Neural progenitor cell (in vitro differentiated cells): ENCODE data around the gene RER1. TPM values are rescaled to one million over a fixed set of nuclear protein-coding genes. Genes with fewer than 3 reads are reported as not detected.

Source experiments
- DNase-seq: peaks from one replicate; pipeline ENCODE4 v3.0.0-alpha.2; 2016; ENCODE audit warnings: low spot score
- H2AFZ ChIP-seq: fragments of 200-600 bp; sonication (generic); replicated peaks from 2 replicates; pipeline ENCODE4 v1.6.1; 2016; ENCODE audit warnings: antibody characterized with exemption
- H3F3A ChIP-seq: fragments of 200-600 bp; sonication (generic); 2 replicates; pipeline ENCODE4 v1.6.1; 2016; ENCODE audit warnings: antibody characterized with exemption, low read depth
- H3K27ac ChIP-seq: fragments of 200-600 bp; sonication (generic); 2 replicates; pipeline ENCODE4 v1.5.1; 2016; ENCODE audit warnings: mild to moderate bottlenecking
- H3K27me3 ChIP-seq: fragments of 200-600 bp; sonication (generic); 2 replicates; pipeline ENCODE4 v1.6.1; 2016; ENCODE audit warnings: mild to moderate bottlenecking, moderate library complexity
- H3K36me3 ChIP-seq: fragments of 200-600 bp; sonication (generic); 2 replicates; pipeline ENCODE4 v1.5.1; 2016
- H3K4me1 ChIP-seq: fragments of 200-600 bp; sonication (generic); 2 replicates; pipeline ENCODE4 v1.6.1; 2016; ENCODE audit warnings: mixed run types
- H3K4me2 ChIP-seq: fragments of 200-600 bp; sonication (generic); 2 replicates; pipeline ENCODE4 v1.6.1; 2016
- H3K4me3 ChIP-seq: fragments of 200-600 bp; sonication (generic); 2 replicates; pipeline ENCODE4 v1.5.1; 2016
- H3K79me2 ChIP-seq: fragments of 200-600 bp; sonication (generic); 2 replicates; pipeline ENCODE4 v1.6.1; 2016; ENCODE audit warnings: low read depth
- H3K9ac ChIP-seq: fragments of 200-600 bp; sonication (generic); 2 replicates; pipeline ENCODE4 v1.6.1; 2016
- H3K9me3 ChIP-seq: fragments of 200-600 bp; sonication (generic); 2 replicates; pipeline ENCODE4 v1.5.1; 2016; ENCODE audit warnings: low read depth
- H4K20me1 ChIP-seq: fragments of 200-600 bp; sonication (generic); 2 replicates; pipeline ENCODE4 v1.6.1; 2016; ENCODE audit warnings: low read depth
- H3K27ac Mint-ChIP-seq: 3 replicates; pipeline ENCODE4 v1.8.0; 2021; ENCODE audit warnings: mixed read lengths
- H3K27me3 Mint-ChIP-seq: 2 replicates; pipeline ENCODE4 v1.8.0; 2022; ENCODE audit warnings: low read depth, mild to moderate bottlenecking, inconsistent platforms, moderate library complexity, mixed read lengths; ENCODE audit not compliant: insufficient read depth
- H3K36me3 Mint-ChIP-seq: 3 replicates; pipeline ENCODE4 v1.8.0; 2021; ENCODE audit warnings: mixed read lengths
- H3K4me1 Mint-ChIP-seq: 3 replicates; pipeline ENCODE4 v1.8.0; 2021; ENCODE audit warnings: mixed read lengths
- H3K4me3 Mint-ChIP-seq: 3 replicates; pipeline ENCODE4 v1.8.0; 2021; ENCODE audit warnings: mild to moderate bottlenecking, moderate library complexity, mixed read lengths
- H3K9me3 Mint-ChIP-seq: 3 replicates; pipeline ENCODE4 v1.8.0; 2020; ENCODE audit warnings: mixed read lengths
- CTCF ChIP-seq: fragments of 200-600 bp; sonication (generic); IDR thresholded peaks from 2 replicates; pipeline ENCODE4 v1.5.1; 2017; ENCODE audit warnings: antibody characterized with exemption, mild to moderate bottlenecking
- EZH2 ChIP-seq: fragments of 200-600 bp; sonication (generic); IDR thresholded peaks from 2 replicates; pipeline ENCODE4 v1.6.1; 2017; ENCODE audit warnings: antibody characterized with exemption, mild to moderate bottlenecking, moderate library complexity
- EZH2phosphoT487 ChIP-seq: fragments of 200-600 bp; sonication (generic); IDR thresholded peaks from 2 replicates; pipeline ENCODE4 v1.6.1; 2017; ENCODE audit warnings: antibody characterized with exemption
- total RNA-seq: library from RNA; depleted of rRNA; stranded (reverse); fragments of >200 nt; gene quantifications from 2 replicates; pipeline ENCODE4 v1.2.3, GENCODE V29; 2015; ENCODE audit warnings: low replicate concordance

RER1 gene
- total RNA-seq, 1 donor from 2014 or later = 39.1 TPM

GRCh38 chr1:2352897-2353550 is 38.6 kb upstream of the RER1 start:
- Histone ChIP-seq H3K36me3 (no peaks in the 10 kb centered on the region), H3K4me1 (peaks cover 36% of the 10 kb centered on the region), H3K79me2 (no peaks in the 10 kb centered on the region), H3K27me3 (no peaks in the 10 kb centered on the region), H3K9me3 (no peaks in the 10 kb centered on the region), H3K27ac (peak overlapping the region; percentile 67), H4K20me1 (no peaks in the 10 kb centered on the region), H3K4me2 (no peak overlapping the region), H3F3A (peaks cover 14% of the 10 kb centered on the region), H3K9ac (no peak overlapping the region), H3K4me3 (no peak overlapping the region), H2AFZ (no peak overlapping the region)
- Mint-ChIP-seq H3K36me3 (no peaks in the 10 kb centered on the region), H3K27me3 (peaks cover 4% of the 10 kb centered on the region), H3K4me1 (peaks cover 36% of the 10 kb centered on the region), H3K4me3 (no peak overlapping the region), H3K27ac (peak overlapping the region; percentile 57), H3K9me3 (no peaks in the 10 kb centered on the region)
- no peak for DNase-seq
- TF ChIP-seq EZH2 = no peak
- no peak for TF ChIP-seq CTCF
- TF ChIP-seq EZH2phosphoT487 = no peak

- no peak for DNase-seq
- Mint-ChIP-seq H3K9me3 (no peaks in the 10 kb centered on the region), H3K36me3 (no peaks in the 10 kb centered on the region), H3K27me3 (peaks cover 2% of the 10 kb centered on the region), H3K27ac (peak overlapping the region; percentile 46), H3K4me1 (peaks cover 30% of the 10 kb centered on the region), H3K4me3 (no peak overlapping the region)
- TF ChIP-seq CTCF = no peak
- TF ChIP-seq EZH2 = no peak
- no peak for TF ChIP-seq EZH2phosphoT487
- no peak overlapping the region for H3K4me3 ChIP-seq
- H3K4me2 ChIP-seq = no peak overlapping the region
- H3K27ac ChIP-seq = peak overlapping the region; percentile 67
- peaks cover 31% of the 10 kb centered on the region for H3K4me1 ChIP-seq
- H2AFZ ChIP-seq = no peak overlapping the region
- H4K20me1 ChIP-seq = no peaks in the 10 kb centered on the region
- no peaks in the 10 kb centered on the region for H3K27me3 ChIP-seq
- H3F3A ChIP-seq = peaks cover 13% of the 10 kb centered on the region
- H3K36me3 ChIP-seq = no peaks in the 10 kb centered on the region
- H3K9ac ChIP-seq = no peak overlapping the region
- H3K9me3 ChIP-seq = no peaks in the 10 kb centered on the region
- H3K79me2 ChIP-seq = no peaks in the 10 kb centered on the region
These were observed 37.8 kb upstream of the RER1 start for GRCh38 chr1:2353551-2354438.

- no peak for TF ChIP-seq EZH2phosphoT487
- TF ChIP-seq CTCF = no peak
- no peak for TF ChIP-seq EZH2
- no peaks in the 10 kb centered on the region for H3K36me3 Mint-ChIP-seq
- no peak for DNase-seq
These were observed 36.9 kb upstream of the RER1 start for GRCh38 chr1:2354511-2355372.

More at GRCh38 chr1:2354511-2355372, 36.9 kb upstream of the RER1 start:
- H4K20me1 ChIP-seq = no peaks in the 10 kb centered on the region
- H3K9me3 ChIP-seq = no peaks in the 10 kb centered on the region
- Mint-ChIP-seq H3K27me3 (peaks cover 2% of the 10 kb centered on the region), H3K4me3 (no peak overlapping the region), H3K9me3 (no peaks in the 10 kb centered on the region), H3K4me1 (peaks cover 20% of the 10 kb centered on the region), H3K27ac (no peak overlapping the region)
- H2AFZ ChIP-seq = no peak overlapping the region
- peaks cover 3% of the 10 kb centered on the region for H3F3A ChIP-seq
- no peak overlapping the region for H3K9ac ChIP-seq
- H3K36me3 ChIP-seq = no peaks in the 10 kb centered on the region
- H3K79me2 ChIP-seq = no peaks in the 10 kb centered on the region
- peaks cover 22% of the 10 kb centered on the region for H3K4me1 ChIP-seq
- H3K4me2 ChIP-seq = no peak overlapping the region
- H3K4me3 ChIP-seq = no peak overlapping the region
- no peaks in the 10 kb centered on the region for H3K27me3 ChIP-seq
- no peak overlapping the region for H3K27ac ChIP-seq
